Peyer's patch (tissue), 4 donors: ENCODE results near the gene ZFY. TPM values are rescaled to one million over a fixed set of nuclear protein-coding genes. Genes with fewer than 3 reads are reported as not detected.

Source experiments
- DNase-seq, 3 donors: peaks; one replicate each; pipeline ENCODE4 v3.0.0-alpha.2; 2017 to 2019
- H3K27ac ChIP-seq, 4 donors: fragments of 200-600 bp; sonication (generic); one replicate each; pipeline ENCODE4 v1.5.1; 2016 to 2019
- H3K27me3 ChIP-seq, 2 donors: fragments of 200-600 bp; sonication (generic); one replicate each; pipeline ENCODE4 v1.5.1; 2019
- H3K36me3 ChIP-seq, 3 donors: fragments of 200-600 bp; sonication (generic); one replicate each; pipeline ENCODE4 v1.5.1; 2016 to 2019
- H3K4me1 ChIP-seq, 4 donors: fragments of 200-600 bp; sonication (generic); one replicate each; pipeline ENCODE4 v1.5.1; 2016 to 2019
- H3K4me3 ChIP-seq, 4 donors: fragments of 200-600 bp; sonication (generic); 1 replicate in 3 of 4; 2 replicates in 1 of 4; pipeline ENCODE4 v1.5.1; 2016 to 2019; ENCODE audit warnings: mild to moderate bottlenecking in 1 of 4
- H3K9me3 ChIP-seq, 4 donors: fragments of 200-600 bp; sonication (generic); one replicate each; pipeline ENCODE4 v1.5.1; 2016 to 2019; ENCODE audit warnings: mild to moderate bottlenecking in 1 of 4
- POLR2A ChIP-seq, 2 donors: fragments of 450-650 bp; IDR thresholded peaks; one replicate each; pipeline ENCODE4 v1.5.1; 2017; ENCODE audit warnings: antibody characterized with exemption in 2 of 2, mild to moderate bottlenecking in 2 of 2, moderate library complexity in 2 of 2
- total RNA-seq, 4 donors: library from RNA; depleted of rRNA; stranded (reverse); fragments of >200 nt; gene quantifications; one replicate each; pipeline ENCODE4 v1.1.0, GENCODE V29; 2016
- TF ChIP-seq, protein P1 (sequence below), 6 experiments: fragments of 450-650 bp in 4 of 6; fragments of 200-600 bp in 2 of 6; sonication (generic) in 1 of 6; IDR thresholded peaks; one replicate each; pipeline ENCODE4 v1.5.1; 2017 to 2019; ENCODE audit warnings: antibody characterized with exemption in 6 of 6, mild to moderate bottlenecking in 3 of 6, moderate library complexity in 1 of 6

The ZFY gene
- total RNA-seq, 4 donors from 2014 or later = 15.8 to 16.0 TPM; not detected in 2

GRCh38 chrY:3016594-3016993, 81.4 kb downstream of the ZFY start:
- DNase-seq = no peak
- Histone ChIP-seq H3K36me3 (no peaks in the 10 kb centered on the region), H3K27me3 (no peaks in the 10 kb centered on the region), H3K4me3 (no peak overlapping the region), H3K27ac (no peak overlapping the region), H3K4me1 (no peaks in the 10 kb centered on the region), H3K9me3 (no peaks in the 10 kb centered on the region)
- TF ChIP-seq, protein P1, sequence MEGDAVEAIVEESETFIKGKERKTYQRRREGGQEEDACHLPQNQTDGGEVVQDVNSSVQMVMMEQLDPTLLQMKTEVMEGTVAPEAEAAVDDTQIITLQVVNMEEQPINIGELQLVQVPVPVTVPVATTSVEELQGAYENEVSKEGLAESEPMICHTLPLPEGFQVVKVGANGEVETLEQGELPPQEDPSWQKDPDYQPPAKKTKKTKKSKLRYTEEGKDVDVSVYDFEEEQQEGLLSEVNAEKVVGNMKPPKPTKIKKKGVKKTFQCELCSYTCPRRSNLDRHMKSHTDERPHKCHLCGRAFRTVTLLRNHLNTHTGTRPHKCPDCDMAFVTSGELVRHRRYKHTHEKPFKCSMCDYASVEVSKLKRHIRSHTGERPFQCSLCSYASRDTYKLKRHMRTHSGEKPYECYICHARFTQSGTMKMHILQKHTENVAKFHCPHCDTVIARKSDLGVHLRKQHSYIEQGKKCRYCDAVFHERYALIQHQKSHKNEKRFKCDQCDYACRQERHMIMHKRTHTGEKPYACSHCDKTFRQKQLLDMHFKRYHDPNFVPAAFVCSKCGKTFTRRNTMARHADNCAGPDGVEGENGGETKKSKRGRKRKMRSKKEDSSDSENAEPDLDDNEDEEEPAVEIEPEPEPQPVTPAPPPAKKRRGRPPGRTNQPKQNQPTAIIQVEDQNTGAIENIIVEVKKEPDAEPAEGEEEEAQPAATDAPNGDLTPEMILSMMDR (IDR thresholded peaks at IDR 0.05) = no peak
- TF ChIP-seq POLR2A (IDR thresholded peaks at IDR 0.05) = no peak

DNA sequence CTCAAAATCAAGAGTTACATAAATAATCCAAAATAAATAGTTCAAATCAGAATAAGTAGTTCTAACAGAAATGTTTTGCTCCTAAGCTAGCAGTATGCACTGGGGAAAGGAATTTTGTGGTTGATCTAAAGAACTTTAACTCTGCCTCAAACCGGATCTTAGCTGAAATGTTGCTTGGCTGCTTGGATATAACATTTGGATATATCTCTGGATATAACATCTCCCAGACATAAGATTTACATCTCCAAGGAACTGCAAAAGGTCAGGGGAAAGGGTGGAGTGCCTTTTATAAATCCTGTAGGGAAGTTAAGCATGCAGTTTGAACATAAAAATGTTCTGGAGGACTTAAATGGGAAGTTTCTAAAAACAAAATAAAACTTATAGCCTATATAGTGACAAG, 83.4 kb downstream of the ZFY start:
- H3K36me3 ChIP-seq = no peaks in the 10 kb centered on the region
- TF ChIP-seq, protein P1 (IDR thresholded peaks at IDR 0.05) = no peak
- TF ChIP-seq POLR2A (IDR thresholded peaks at IDR 0.05) = no peak
- H3K27me3 ChIP-seq = no peaks in the 10 kb centered on the region
- H3K9me3 ChIP-seq = no peaks in the 10 kb centered on the region
- no peak overlapping the region for H3K27ac ChIP-seq
- H3K4me3 ChIP-seq = no peak overlapping the region
- no peak for DNase-seq
- no peaks in the 10 kb centered on the region for H3K4me1 ChIP-seq

GRCh38 chrY:3019584-3019983, 84.4 kb downstream of the ZFY start:
- Histone ChIP-seq H3K36me3 (no peaks in the 10 kb centered on the region), H3K27ac (no peak overlapping the region), H3K4me1 (no peaks in the 10 kb centered on the region), H3K9me3 (no peaks in the 10 kb centered on the region), H3K4me3 (no peak overlapping the region), H3K27me3 (no peaks in the 10 kb centered on the region)
- TF ChIP-seq, protein P1 (IDR thresholded peaks at IDR 0.05) = no peak
- TF ChIP-seq POLR2A (IDR thresholded peaks at IDR 0.05) = no peak
- DNase-seq = no peak

- H3K27ac ChIP-seq = no peak overlapping the region
- no peak overlapping the region for H3K4me3 ChIP-seq
- no peaks in the 10 kb centered on the region for H3K27me3 ChIP-seq
- TF ChIP-seq, protein P1 (IDR thresholded peaks at IDR 0.05) = no peak
- TF ChIP-seq POLR2A (IDR thresholded peaks at IDR 0.05) = no peak
- no peaks in the 10 kb centered on the region for H3K4me1 ChIP-seq
- H3K9me3 ChIP-seq = no peaks in the 10 kb centered on the region
- DNase-seq = no peak
- H3K36me3 ChIP-seq = no peaks in the 10 kb centered on the region
Measured at GRCh38 chrY:3021176-3021575, 86.0 kb downstream of the ZFY start.

DNA sequence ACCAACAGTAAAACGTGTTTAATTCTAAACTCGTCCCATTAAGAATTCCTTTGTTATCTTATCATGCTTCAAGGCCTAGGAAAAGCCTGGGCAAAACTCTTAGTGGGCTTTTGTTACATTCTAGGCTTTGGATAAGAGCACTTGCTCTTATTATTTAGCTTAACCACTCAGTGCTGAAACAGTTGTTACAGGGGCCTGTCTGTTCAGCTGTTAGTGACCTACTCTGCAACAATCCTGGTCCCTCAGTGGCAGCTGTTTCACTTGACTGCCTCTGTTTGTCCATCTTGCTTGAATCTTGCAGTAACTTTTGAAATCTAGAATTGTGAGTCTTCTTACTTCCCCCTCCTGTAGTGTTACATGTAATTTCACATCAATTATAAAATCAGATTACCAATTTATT, 88.4 kb downstream of the ZFY start:
- TF ChIP-seq, protein P1 (IDR thresholded peaks at IDR 0.05) = no peak
- TF ChIP-seq POLR2A (IDR thresholded peaks at IDR 0.05) = no peak
- no peak overlapping the region for H3K27ac ChIP-seq
- DNase-seq = no peak
- H3K27me3 ChIP-seq = no peaks in the 10 kb centered on the region
- H3K4me3 ChIP-seq = no peak overlapping the region
- H3K9me3 ChIP-seq = no peaks in the 10 kb centered on the region
- no peaks in the 10 kb centered on the region for H3K36me3 ChIP-seq
- no peaks in the 10 kb centered on the region for H3K4me1 ChIP-seq

DNA sequence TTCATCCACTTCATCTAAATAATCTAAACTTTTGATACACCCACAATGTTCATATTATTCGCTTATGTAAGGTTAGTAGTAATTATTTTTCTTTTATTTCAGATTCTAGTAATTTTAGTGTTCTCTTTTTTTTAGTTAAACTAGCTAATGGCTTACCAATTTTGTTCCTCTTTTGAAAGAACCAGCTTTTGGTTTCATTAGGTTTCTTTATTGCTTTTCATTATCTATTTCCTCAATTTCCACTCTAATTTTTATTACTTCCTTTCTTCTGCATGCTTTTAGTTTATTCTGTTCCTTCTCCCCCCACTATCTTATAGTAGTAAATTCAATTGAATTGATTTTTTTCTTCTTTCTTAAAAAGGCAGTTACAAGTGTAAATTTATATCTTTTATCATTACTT, 90.2 kb downstream of the ZFY start:
- no peaks in the 10 kb centered on the region for H3K9me3 ChIP-seq
- no peak for TF ChIP-seq POLR2A (IDR thresholded peaks at IDR 0.05)
- TF ChIP-seq, protein P1 (IDR thresholded peaks at IDR 0.05) = no peak
- no peak overlapping the region for H3K27ac ChIP-seq
- H3K36me3 ChIP-seq = no peaks in the 10 kb centered on the region
- no peaks in the 10 kb centered on the region for H3K4me1 ChIP-seq
- no peak for DNase-seq
- H3K27me3 ChIP-seq = no peaks in the 10 kb centered on the region
- no peak overlapping the region for H3K4me3 ChIP-seq
